Measurements from ENCODE around the gene AHDC1.

Gene AHDC1

GRCh38 chr1:27574871-27575831 is 28.8 kb downstream of the AHDC1 start (continued):
- TF ChIP-seq ZNF223 (tag by site-specific recombination; IDR thresholded peaks at IDR 0.05): peak; percentile 94
- TF ChIP-seq, protein P1, sequence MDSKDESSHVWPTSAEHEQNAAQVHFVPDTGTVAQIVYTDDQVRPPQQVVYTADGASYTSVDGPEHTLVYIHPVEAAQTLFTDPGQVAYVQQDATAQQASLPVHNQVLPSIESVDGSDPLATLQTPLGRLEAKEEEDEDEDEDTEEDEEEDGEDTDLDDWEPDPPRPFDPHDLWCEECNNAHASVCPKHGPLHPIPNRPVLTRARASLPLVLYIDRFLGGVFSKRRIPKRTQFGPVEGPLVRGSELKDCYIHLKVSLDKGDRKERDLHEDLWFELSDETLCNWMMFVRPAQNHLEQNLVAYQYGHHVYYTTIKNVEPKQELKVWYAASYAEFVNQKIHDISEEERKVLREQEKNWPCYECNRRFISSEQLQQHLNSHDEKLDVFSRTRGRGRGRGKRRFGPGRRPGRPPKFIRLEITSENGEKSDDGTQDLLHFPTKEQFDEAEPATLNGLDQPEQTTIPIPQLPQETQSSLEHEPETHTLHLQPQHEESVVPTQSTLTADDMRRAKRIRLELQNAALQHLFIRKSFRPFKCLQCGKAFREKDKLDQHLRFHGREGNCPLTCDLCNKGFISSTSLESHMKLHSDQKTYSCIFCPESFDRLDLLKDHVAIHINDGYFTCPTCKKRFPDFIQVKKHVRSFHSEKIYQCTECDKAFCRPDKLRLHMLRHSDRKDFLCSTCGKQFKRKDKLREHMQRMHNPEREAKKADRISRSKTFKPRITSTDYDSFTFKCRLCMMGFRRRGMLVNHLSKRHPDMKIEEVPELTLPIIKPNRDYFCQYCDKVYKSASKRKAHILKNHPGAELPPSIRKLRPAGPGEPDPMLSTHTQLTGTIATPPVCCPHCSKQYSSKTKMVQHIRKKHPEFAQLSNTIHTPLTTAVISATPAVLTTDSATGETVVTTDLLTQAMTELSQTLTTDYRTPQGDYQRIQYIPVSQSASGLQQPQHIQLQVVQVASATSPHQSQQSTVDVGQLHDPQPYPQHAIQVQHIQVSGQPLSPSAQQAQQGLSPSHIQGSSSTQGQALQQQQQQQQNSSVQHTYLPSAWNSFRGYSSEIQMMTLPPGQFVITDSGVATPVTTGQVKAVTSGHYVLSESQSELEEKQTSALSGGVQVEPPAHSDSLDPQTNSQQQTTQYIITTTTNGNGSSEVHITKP (tag by site-specific recombination; IDR thresholded peaks at IDR 0.05): peak; percentile 94
- no peak for TF ChIP-seq ZNF792 (tag by site-specific recombination; IDR thresholded peaks at IDR 0.05)
- TF ChIP-seq ZNF280D (tag by site-specific recombination; IDR thresholded peaks at IDR 0.05): no peak
- no peak for TF ChIP-seq ZNF132 (tag by site-specific recombination; IDR thresholded peaks at IDR 0.05; ENCODE audit: borderline replicate concordance)
- TF ChIP-seq, protein P2, sequence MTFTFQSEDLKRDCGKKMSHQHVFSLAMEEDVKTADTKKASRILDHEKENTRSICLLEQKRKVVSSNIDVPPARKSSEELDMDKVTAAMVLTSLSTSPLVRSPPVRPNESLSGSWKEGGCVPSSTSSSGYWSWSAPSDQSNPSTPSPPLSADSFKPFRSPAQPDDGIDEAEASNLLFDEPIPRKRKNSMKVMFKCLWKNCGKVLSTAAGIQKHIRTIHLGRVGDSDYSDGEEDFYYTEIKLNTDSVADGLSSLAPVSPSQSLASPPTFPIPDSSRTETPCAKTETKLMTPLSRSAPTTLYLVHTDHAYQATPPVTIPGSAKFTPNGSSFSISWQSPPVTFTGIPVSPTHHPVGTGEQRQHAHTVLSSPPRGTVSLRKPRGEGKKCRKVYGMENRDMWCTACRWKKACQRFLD (tag by site-specific recombination; IDR thresholded peaks at IDR 0.05): no peak
- TF ChIP-seq WT1 (tag by site-specific recombination; IDR thresholded peaks at IDR 0.05): peak; percentile 42
- TF ChIP-seq ZNF660 (tag by site-specific recombination; IDR thresholded peaks at IDR 0.05): peak; percentile 82
- TF ChIP-seq, protein P3, sequence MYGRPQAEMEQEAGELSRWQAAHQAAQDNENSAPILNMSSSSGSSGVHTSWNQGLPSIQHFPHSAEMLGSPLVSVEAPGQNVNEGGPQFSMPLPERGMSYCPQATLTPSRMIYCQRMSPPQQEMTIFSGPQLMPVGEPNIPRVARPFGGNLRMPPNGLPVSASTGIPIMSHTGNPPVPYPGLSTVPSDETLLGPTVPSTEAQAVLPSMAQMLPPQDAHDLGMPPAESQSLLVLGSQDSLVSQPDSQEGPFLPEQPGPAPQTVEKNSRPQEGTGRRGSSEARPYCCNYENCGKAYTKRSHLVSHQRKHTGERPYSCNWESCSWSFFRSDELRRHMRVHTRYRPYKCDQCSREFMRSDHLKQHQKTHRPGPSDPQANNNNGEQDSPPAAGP (tag by site-specific recombination; IDR thresholded peaks at IDR 0.05): peak; percentile 69; the same call in 1 of the 2 replicates
- peak; percentile 83 for TF ChIP-seq ZBTB20 (tag by site-specific recombination; IDR thresholded peaks at IDR 0.05)
- no peak for TF ChIP-seq ZNF645 (tag by site-specific recombination; IDR thresholded peaks at IDR 0.05)
- no peak for TF ChIP-seq ZBTB1 (tag by site-specific recombination; IDR thresholded peaks at IDR 0.05)
- peak; percentile 88; the same call in 1 of the 2 replicates for TF ChIP-seq ZNF561 (tag by site-specific recombination; IDR thresholded peaks at IDR 0.05; ENCODE audit: borderline replicate concordance)
- TF ChIP-seq ZSCAN5A (tag by site-specific recombination; IDR thresholded peaks at IDR 0.05): no peak
- TF ChIP-seq SP7 (tag by site-specific recombination; IDR thresholded peaks at IDR 0.05): peak; percentile 83
- TF ChIP-seq ZIC2 (tag by site-specific recombination; IDR thresholded peaks at IDR 0.05): peak; percentile 63
- TF ChIP-seq KLF8 (tag by site-specific recombination; IDR thresholded peaks at IDR 0.05): peak; percentile 74; the same call in 1 of the 2 replicates
- TF ChIP-seq ZNF514 (tag by site-specific recombination; IDR thresholded peaks at IDR 0.05): no peak
- peak; percentile 90 for TF ChIP-seq EGR2 (tag by site-specific recombination; IDR thresholded peaks at IDR 0.05; ENCODE audit: low read depth)
- no peak for TF ChIP-seq ZNF214 (tag by site-specific recombination; IDR thresholded peaks at IDR 0.05; ENCODE audit: borderline replicate concordance)
- no peak for TF ChIP-seq ZNF292 (tag by site-specific recombination; IDR thresholded peaks at IDR 0.05; ENCODE audit: borderline replicate concordance, low read depth)
- TF ChIP-seq ZNF558 (tag by site-specific recombination; IDR thresholded peaks at IDR 0.05): no peak
- no peak for TF ChIP-seq ZNF221 (tag by site-specific recombination; IDR thresholded peaks at IDR 0.05; ENCODE audit: borderline replicate concordance)
- TF ChIP-seq ZNF600 (tag by site-specific recombination; IDR thresholded peaks at IDR 0.05): peak; percentile 46; the same call in 1 of the 2 replicates
- peak; percentile 86; the same call in 1 of the 2 replicates for TF ChIP-seq ZBTB7A (tag by site-specific recombination; IDR thresholded peaks at IDR 0.05; ENCODE audit: low read depth)
- no peak for TF ChIP-seq ZNF777 (tag by site-specific recombination; IDR thresholded peaks at IDR 0.05; ENCODE audit: borderline replicate concordance)
- peak; percentile 65; the same call in 1 of the 2 replicates for TF ChIP-seq ZSCAN30 (tag by site-specific recombination; IDR thresholded peaks at IDR 0.05)
